NCI-H1694 (cell line): Measurements from ENCODE around the gene GPR68.
"Not testable (repeated sequence)": the region's sequence is repeated elsewhere in the genome, so short reads cannot be mapped to it uniquely, and the experiment has no call there.

Source experiments
- DNase-seq: peaks from one replicate; lab custom pipeline; 2025; lab: John Stamatoyannopoulos, UW

The GPR68 gene

GRCh38 chr14:91190853-91191252, 53.7 kb downstream of the GPR68 start:
- no peak for DNase-seq

GRCh38 chr14:91187271-91187670, 57.2 kb downstream of the GPR68 start:
- DNase-seq, result no peak

GRCh38 chr14:91186515-91187066, 57.9 kb downstream of the GPR68 start:
- DNase-seq, result no peak

GRCh38 chr14:91185721-91186120, 58.8 kb downstream of the GPR68 start:
- peak; percentile 22 for DNase-seq

GRCh38 chr14:91184559-91184958, 59.9 kb downstream of the GPR68 start:
- no peak for DNase-seq

GRCh38 chr14:91182753-91183152, 61.8 kb downstream of the GPR68 start:
- not testable (repeated sequence) for DNase-seq
